Stimulated activated CD8-positive, alpha-beta memory T cell treated with anti-CD3 and anti-CD28 coated beads, Interleukin-2, amount 100 ng/mL, for 48 hours (primary cell): ENCODE measurements around the gene SPSB2.

Experiments used
- DNase-seq, 2 donors: peaks; one replicate each; pipeline ENCODE4 v3.0.0-alpha.2; 2020; ENCODE audit warnings: low read depth in 2 of 2

Gene SPSB2

DNA sequence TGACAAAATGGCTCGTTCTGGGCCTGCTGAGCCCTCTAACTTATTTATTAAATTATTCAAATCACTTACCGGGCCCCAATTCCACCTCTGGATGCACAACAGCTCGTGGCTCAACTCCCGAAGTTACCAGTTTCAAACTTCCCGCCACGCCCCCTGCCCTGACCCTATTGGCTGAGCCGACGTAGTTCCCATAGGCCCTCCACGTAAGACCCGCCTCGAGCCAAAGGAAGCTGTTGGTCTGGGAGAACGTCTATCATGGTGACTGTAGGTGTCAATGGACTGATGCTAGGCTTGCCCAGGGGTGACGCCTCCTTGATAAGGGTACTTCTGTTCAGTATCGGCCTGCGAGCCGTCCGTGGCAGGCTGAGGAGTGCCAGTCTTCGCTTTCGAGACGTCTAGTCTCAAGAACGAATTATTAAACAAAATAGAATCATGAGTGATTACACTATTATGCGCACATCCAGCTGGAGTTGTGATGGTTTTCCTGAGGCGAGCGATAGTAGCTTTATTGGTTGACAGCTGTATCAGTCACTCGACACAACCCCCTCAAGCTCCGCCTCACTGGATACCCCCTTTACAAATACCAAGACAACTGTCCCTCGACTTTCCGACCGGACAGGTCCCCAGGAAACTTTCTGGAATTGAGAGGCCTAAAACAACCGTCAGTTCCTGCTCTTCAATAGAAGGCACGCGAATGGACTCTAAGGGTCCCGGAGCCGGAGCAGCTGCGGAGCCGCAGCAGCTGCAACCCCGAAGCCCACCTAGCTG lies 21.8 kb downstream of the SPSB2 start, which contains the start of gene CDCA3:
Gene CDCA3 (minus strand): TSS at position 134 of the 768 bp plus-strand sequence. CDS start 334 bp downstream, outside the sequence.
- peak; percentile 88 to 93 for DNase-seq

DNA sequence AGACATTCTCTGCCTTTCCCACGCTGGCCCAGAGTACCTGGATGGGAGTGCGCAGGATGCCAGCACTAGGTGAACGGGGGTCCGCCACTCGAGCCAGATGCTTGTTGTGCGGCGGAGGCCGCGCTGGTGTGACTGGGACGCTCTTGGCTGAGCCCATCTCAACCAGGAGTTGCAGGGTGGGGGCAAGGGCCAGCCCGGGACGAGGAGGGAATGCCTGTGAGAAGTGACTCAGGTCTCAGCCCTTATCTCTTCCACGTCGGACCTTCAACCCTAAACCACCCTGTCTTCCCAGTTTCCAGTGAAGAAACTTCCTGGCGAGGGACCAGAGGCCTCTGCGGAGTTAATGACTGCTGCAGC lies 22.3 kb downstream of the SPSB2 start:
- DNase-seq: no peak

DNA sequence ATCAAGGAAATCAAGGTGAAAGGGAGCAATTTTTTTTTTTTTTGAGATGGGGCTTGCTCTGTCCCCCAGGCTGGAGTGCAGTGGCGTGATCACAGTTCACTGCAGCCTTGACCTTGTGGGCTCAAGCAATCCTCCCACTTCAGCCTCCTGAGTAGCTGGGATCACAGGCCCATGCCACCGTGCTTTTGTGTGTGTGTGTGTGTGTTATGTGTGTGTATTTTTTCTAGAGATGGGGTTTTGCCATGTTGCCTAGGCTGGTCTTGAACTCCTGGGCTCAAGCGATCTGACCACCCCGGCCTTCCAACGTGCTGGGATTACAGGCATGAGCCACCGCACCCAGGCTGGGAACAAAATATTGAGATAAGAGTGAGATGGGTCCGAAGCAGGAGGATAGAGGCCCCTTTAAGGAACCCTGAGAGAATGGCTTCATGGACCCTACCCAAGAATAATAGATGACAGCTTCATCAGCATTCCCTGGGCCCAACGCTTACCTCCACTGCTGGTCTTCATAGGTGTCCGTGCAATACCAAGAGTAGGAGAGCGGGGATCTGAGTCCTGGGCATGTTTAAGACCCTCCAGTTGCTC lies 23.0 kb downstream of the SPSB2 start:
- no peak for DNase-seq

DNA sequence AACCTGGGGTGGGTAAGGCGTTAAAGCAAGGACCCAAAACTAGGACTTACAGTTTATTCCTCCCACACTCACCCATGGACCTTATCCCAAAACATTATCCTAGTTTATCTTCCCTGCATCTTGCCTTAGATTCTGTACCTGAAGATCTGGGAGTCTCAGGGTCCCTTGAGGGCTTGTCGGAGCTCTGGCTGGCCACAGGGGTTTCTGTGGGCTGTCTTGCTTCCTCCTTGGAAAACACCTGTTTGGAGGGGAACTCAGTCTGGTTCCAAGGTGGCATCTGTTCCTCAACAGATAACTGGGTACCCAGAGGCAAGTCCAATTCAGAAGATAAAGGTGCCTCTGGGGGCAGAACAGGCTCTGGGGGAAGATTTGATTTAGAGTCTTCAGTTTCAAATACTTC lies 23.7 kb downstream of the SPSB2 start:
- DNase-seq: no peak

DNA sequence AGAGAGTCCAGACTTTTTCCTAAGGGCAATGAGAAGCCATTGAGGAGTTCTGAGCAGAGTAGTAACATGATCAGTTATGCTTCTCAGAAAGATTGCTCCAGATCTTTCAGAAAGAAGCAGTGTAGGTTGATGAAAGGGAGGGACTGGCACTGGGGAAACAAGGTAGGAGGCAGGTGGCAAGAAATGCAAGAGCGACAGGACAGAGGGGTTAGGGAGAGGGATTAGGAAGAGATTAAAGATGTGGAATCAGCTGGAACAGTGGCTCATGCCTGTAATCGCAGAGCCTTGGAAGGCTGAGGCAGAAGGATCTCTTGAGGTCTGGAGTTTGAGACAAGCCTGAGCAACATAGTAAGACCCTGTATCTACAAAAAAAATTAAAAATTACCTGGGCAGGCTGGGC lies 25.4 kb downstream of the SPSB2 start:
- DNase-seq: no peak

DNA sequence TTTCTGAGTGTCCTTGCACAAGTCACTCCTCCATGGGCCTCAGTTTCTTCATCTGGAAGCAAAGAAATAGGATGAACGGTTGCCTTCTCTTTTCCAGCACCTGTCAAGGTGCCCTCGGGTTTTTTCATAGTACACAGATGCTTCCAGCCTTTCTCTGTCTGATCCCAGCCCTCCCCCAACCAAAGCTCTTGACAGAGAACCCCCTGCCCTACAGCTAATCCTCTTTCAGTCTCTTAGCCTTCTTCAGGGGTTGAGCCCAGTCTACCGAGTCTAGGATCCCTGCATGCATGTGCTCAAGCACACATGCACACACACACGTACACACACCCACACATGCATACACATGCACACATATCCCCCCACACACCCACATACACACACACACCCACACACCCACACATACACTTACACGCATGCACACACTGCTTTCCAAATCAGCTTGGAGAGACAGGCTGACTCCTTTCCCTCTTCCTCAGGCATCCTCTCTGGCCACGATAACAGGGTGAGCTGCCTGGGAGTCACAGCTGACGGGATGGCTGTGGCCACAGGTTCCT lies 26.7 kb downstream of the SPSB2 start:
- no peak for DNase-seq

DNA sequence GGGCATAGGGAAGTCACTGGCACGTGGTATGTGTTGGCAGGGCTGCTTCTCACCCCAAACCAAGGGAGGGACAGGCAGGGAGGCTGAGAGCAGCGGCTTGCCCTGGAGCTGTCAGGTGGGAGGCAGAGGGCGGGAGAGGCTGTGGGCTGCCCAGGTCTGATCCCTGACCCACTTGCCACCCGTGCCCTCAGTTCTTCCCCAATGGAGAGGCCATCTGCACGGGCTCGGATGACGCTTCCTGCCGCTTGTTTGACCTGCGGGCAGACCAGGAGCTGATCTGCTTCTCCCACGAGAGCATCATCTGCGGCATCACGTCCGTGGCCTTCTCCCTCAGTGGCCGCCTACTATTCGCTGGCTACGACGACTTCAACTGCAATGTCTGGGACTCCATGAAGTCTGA lies 27.7 kb downstream of the SPSB2 start:
- DNase-seq: no peak

DNA sequence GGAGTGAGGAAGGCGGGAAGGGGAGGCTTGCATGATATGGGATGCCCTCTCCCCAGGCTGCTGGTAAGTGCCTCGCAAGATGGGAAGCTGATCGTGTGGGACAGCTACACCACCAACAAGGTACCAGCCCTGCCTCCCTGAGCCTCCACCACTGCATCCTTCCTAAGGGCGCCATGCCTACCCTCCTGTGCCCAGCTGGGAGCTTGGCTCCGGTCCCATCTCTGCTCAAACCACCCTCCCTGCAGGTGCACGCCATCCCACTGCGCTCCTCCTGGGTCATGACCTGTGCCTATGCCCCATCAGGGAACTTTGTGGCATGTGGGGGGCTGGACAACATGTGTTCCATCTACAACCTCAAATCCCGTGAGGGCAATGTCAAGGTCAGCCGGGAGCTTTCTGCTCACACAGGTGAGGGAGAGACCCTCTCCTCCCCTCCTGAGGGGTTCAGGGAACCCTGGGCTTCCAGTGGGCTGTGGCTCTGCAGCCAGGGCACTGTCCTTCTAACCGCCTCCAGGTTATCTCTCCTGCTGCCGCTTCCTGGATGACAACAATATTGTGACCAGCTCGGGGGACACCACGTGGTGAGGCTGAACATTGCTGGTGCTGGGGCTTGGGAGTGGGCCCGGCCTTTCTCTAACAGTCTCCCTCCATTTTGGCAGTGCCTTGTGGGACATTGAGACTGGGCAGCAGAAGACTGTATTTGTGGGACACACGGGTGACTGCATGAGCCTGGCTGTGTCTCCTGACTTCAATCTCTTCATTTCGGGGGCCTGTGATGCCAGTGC lies 29.8 kb downstream of the SPSB2 start:
- no peak for DNase-seq

DNA sequence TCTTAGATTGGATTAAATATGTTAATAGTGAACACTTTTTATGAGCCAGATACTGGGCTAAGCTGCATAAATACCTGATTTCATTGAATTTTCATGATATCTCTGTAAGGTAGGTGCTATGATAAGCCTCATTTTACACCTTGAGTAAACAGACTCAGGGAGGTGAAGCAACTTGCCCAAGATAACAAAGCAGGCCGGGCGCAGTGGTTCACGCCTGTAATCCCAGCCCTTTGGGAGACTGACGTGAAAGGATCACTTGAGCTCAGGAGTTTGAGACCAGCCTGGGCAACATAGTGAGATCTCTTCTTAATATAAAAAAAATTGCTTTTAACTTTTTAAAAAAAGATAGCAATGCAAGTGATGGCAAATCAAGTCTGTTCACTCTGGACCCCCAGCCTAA lies 31.0 kb downstream of the SPSB2 start:
- no peak for DNase-seq

DNA sequence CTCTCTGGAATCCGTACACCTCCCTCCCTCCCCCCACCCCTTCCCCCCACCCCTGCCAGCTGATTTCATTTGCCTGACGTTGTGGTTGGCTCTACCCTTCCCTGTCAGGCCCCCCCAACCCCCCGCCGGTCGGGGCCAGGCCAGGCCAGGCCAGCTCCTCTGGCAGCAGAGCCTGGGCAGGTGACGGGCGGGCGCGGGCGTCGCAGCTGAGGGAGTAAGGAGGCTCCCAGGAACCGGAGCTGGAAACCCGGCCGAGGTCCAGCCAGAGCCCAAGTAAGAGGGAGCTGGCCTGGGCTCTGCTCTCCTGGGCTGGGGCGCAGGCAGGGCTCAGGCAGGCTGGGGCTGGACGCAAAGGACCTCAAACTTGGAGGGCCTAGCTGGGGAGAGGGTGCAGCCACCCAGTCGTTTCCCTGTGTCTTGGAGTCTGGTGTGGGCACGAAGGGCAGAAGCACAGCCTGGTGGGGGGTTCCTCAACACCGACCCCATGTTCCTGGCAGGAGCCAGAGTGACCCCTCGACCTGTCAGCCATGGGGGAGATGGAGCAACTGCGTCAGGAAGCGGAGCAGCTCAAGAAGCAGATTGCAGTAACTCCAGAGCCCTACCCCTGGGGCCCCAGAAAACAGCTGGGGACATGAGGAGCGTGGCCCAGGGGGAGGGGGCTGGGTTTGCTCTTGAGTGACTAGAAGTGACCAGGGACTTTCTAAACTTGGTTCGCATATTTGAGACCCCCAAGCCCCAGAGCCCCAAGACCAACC lies 32.2 kb downstream of the SPSB2 start, which contains the start of gene GNB3:
Gene GNB3 (plus strand): TSS at position 165 of the 755 bp plus-strand sequence. CDS start 363 bp downstream, at position 528.
- no peak for DNase-seq

DNA sequence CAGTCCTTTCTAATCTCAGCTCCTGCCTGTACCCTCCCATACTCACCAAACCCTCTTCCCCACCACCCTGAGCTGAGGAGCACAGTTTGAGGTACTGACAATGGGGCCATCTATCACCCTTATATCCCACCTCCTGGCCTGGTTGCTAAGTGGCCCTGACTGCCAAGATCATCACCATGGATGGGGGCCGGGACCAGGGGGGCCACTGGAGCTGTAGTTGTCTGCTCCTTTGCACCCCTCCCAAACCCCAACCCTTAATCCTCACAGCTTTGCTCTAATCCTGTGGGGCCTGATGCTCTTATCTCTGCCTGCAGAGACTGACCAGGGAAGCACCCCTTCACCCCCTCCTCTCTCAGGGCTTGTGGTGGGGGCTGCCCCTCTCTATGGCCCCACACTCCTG lies 32.8 kb downstream of the SPSB2 start:
- DNase-seq: no peak

DNA sequence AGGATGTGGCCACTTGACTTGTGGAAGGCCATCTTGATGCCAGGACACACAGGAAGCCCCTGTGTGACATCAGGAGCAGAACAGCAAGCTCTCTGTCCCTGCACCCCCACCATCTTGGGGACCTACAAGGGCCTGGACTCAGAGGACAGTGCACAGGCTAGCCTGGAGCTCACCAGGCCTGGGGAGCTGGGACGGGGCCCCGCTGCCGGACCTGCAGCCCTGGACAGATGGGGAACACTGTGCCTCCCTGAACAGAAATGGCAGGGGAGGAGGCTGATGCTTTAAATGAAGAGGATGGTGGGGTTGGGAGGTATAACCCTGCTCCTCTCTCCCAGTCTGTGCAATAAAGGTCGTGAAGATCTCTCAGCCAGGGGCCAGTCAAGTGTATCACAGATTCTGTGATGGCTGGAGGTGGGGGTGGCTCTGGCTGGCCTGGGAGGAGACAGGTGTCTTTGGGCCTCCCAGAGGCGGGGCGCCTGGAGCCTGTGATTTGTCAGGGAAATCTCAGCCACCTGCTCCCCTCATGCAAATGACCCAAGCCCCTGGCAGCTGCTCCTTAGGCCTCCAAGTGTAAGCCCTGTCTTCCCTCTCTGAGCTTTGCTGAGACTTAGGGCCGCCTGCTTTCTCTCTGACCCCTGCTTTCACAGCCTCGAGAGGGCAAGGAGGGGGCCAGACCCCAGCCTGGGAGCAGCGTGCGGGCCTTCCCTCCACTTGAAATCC lies 33.5 kb downstream of the SPSB2 start:
- DNase-seq: no peak

DNA sequence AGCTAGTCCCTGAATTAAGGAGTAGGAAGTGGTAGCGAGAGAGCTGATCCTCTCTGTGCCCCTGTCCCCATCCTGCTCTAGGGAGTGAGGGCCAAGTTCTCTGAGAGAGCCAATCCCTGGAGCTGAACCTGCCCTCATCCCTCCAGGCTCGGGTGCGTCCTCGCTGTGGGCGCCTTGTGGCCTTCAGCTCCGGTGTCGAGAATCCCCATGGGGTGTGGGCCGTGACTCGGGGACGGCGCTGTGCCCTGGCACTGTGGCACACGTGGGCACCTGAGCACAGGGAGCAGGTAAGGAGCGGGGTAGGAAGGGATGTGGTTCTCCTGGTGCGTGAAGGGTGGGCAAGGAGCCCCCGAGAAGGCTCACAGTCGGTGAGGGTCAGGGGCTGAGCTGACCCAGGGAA lies 34.2 kb downstream of the SPSB2 start:
- DNase-seq: no peak

DNA sequence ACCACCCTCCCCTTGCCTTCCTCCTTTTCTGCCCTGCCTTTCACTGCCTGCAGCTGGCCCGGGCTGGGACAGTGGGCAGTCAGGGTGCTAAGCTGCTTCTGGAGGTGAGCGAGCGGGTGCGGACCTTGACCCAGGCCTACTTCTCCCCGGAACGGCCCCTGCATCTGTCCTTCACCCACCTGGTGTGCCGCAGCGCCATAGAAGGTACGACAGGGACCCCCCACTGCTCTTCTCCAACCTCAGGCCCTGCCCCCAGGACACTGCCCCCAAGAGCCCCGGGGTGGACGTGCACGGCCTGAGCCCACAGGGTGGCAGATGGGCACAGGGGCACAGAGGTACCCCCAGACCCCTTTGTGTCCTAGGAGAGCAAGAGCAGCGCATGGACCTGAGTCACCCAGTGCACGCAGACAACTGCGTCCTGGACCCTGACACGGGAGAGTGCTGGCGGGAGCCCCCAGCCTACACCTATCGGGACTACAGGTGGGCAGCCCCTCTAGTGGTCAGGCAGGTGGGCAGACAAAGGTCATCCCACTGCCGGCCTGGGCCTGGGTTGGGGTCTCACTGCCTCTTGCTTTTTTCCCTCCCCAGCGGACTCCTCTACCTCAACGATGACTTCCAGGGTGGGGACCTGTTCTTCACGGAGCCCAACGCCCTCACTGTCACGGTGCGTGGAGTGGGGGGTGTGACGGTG lies 35.6 kb downstream of the SPSB2 start:
- DNase-seq: no peak

DNA sequence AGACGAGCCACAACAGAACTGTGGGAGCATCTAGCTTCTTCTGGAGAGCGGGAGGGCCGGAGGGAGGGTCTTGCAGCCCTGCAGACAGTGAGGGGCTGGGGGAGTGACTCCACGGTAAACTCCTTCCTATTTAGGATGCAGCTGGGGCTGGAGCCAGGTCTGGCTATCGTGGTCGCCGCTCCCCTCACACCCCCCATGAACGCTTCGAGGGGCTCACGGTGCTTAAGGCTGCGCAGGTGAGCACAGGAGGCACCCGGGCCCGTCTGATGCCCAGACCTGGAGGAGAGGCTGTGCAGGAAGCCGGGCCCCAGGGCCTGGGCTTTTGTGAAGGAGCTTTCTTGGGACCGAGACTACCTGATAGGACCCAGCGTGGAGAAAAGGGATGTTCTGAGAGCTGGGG lies 36.3 kb downstream of the SPSB2 start:
- DNase-seq: no peak

DNA sequence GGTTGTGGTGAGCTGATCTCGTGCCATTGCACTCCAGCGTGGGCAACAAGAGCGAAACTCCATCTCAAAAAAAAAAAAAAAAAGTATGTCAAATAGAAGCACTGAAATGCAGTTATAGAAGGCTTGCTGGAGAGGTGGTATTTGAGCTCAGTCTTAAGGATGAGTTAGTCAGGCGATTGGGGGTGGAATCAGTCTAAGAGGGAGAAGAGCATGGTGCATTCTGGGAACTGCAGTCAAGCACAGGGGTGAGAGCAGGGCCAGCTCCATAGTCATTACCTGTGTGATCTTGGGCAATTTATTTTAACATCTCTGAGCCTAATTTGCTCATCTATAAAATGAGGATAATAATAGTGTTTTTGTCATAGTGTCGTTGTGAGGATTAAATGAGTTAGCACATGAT lies 38.2 kb downstream of the SPSB2 start:
- DNase-seq: no peak

DNA sequence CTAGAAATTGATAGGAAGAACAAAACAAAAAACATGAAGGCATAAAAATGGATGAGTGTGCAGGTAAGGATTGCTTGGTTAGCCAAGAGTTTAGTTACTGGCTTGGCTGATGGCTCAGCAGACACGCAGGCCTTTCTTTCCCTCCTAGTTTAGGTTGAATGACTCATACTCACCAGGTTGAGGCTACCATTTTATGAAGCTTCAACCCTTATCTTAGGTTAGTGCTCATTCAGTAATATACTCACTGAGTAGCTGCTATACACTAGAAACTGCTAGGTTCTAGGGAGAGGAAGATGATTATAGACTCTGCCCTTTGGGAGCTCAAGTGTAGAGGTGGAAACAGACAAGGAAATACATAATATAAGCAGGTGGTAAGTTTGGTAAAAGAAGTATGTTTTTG lies 38.8 kb downstream of the SPSB2 start:
- DNase-seq: no peak

DNA sequence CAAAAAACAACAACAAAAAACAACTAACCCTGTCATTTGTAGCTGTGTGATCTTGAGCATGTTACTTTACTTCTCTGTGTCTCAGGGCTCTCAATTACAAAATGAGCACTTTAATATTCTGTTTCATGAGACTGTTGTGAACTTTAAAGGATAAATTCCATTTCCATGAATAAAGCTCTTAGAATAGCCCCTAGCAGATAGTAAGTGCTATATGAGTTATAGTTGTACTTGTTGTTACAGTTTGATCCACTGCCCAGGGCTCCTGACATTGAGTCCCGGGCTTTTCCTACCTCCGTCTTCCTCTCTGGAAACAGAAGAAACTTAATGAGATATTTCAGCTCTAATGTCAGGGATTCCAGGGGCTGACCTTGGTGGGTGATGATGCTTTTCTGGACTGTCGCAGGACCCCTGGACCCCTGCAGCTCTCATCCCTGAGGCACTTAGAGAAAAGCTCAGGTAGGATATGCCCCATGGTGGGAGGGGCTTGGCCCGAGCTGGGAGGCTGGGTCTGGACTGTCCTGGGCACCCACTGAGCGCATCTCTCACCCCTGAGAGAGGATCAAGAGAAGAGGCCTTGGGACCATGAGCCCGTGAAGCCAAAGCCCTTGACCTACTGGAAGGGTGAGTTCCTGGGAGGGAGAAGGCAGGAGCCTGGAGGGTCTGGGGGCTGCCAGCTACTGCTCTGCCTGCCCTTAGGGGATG lies 39.8 kb downstream of the SPSB2 start:
- DNase-seq: no peak

DNA sequence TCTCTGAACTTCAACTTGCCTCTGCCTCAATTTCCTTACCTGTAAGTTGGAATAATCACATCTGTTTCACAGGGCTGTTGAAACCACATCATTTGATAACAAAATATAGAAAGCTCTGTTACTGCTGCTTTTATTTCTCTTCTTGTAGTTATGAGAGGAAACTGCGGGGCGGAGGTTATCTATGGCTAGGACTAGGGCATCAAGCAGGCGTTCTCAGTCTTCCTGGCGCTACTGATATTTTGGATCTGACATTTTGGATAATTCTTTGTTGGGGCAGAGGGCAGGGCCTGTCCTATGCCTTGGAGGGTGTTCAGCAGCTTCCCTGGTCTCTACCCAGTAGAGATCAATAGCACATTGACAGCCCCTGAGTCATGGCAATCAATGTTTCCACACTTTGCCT lies 41.0 kb downstream of the SPSB2 start:
- DNase-seq: no peak

DNA sequence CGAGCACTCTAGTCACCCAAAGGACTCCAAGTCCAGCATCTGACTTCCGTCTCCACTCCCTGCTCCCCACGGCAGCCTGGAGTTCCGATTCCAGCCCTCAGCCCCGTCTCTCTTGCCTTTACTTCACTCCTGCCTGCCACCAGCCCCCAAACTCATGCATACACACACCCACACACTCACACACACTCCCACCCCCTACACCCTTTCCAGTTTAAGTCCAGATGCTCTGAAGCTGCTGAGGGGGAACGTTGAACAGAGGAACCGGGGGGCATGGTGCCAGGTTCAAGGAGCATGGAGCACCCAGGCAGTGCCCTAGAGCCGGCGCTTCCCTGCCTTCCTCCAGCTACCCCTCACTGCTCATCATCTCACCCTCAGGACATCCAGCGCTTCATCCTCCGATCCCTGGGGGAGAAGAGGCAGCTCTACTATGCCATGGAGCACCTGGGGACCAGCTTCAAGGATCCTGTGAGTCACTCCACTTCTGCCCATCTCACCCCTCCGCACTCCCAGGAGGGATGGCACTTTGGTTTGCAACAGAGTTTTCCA lies 41.6 kb downstream of the SPSB2 start:
- no peak for DNase-seq
